Liver (tissue), 9 donors: ENCODE data around the gene NLGN3. TPM values are rescaled to one million over a fixed set of nuclear protein-coding genes. Genes with fewer than 3 reads are reported as not detected.

Source experiments
- DNase-seq: peaks from one replicate; pipeline ENCODE4 v3.0.0-alpha.2; 2017; ENCODE audit warnings: low spot score
- H3K27ac ChIP-seq, 2 donors: one replicate each; pipeline ENCODE4 v1.7.0; 2013; ENCODE audit warnings: inconsistent platforms in 2 of 2, low read length in 2 of 2, control low read depth in 1 of 2, low read depth in 1 of 2, mild to moderate bottlenecking in 1 of 2
- H3K27me3 ChIP-seq, 4 donors: one replicate each; pipeline versions ENCODE4 v1.6.1 to v1.7.0; 2013; ENCODE audit warnings: low read length in 3 of 4, inconsistent platforms in 1 of 4, mild to moderate bottlenecking in 1 of 4, moderate library complexity in 1 of 4; ENCODE audit not compliant: control insufficient read depth in 4 of 4, insufficient read depth in 4 of 4
- H3K36me3 ChIP-seq, 4 donors: one replicate each; pipeline versions ENCODE4 v1.6.1 to v1.7.0; 2013; ENCODE audit warnings: low read length in 3 of 4, mild to moderate bottlenecking in 3 of 4, low read depth in 1 of 4, moderate library complexity in 1 of 4; ENCODE audit not compliant: control insufficient read depth in 4 of 4, insufficient read depth in 3 of 4
- H3K4me1 ChIP-seq, 4 donors: one replicate each; pipeline versions ENCODE4 v1.6.1 to v1.7.0; 2013; ENCODE audit warnings: low read length in 3 of 4, mild to moderate bottlenecking in 3 of 4, moderate library complexity in 1 of 4; ENCODE audit not compliant: control insufficient read depth in 4 of 4, insufficient read depth in 4 of 4
- H3K4me3 ChIP-seq, 3 donors: one replicate each; pipeline versions ENCODE4 v1.6.1 to v1.7.0; 2013; ENCODE audit warnings: low read length in 3 of 3, control low read depth in 1 of 3, low read depth in 1 of 3, mild to moderate bottlenecking in 1 of 3
- H3K9ac ChIP-seq, 2 donors: one replicate each; pipeline ENCODE4 v1.7.0; 2013; ENCODE audit warnings: low read length in 2 of 2, mild to moderate bottlenecking in 2 of 2, moderate library complexity in 2 of 2, control low read depth in 1 of 2, low read depth in 1 of 2
- H3K9me3 ChIP-seq, 4 donors: one replicate each; pipeline versions ENCODE4 v1.6.1 to v1.7.0; 2013; ENCODE audit warnings: low read length in 3 of 4; ENCODE audit not compliant: control insufficient read depth in 4 of 4
- ATF3 ChIP-seq: IDR thresholded peaks from 2 replicates; pipeline ENCODE4 v1.6.1; 2016; ENCODE audit warnings: antibody characterized with exemption
- EGR1 ChIP-seq, 2 donors: IDR thresholded peaks; 2 replicates each; pipeline ENCODE4 v1.6.1; 2016 to 2018; ENCODE audit warnings: antibody characterized with exemption in 2 of 2, low read depth in 2 of 2
- FOXA1 ChIP-seq: IDR thresholded peaks from 2 replicates; pipeline ENCODE4 v1.6.1; 2016; ENCODE audit warnings: antibody characterized with exemption
- FOXA2 ChIP-seq: IDR thresholded peaks from 2 replicates; pipeline ENCODE4 v1.6.1; 2016; ENCODE audit warnings: antibody characterized with exemption
- GABPA ChIP-seq, 2 donors: IDR thresholded peaks in 1 of 2; conservative IDR thresholded peaks in 1 of 2; 2 replicates each; pipeline ENCODE4 v1.6.1; 2016; ENCODE audit warnings: antibody characterized with exemption in 2 of 2, mild to moderate bottlenecking in 1 of 2, moderate library complexity in 1 of 2
- HNF4A ChIP-seq, 2 donors: conservative IDR thresholded peaks; 2 replicates each; pipeline ENCODE4 v1.6.1; 2016; ENCODE audit warnings: antibody characterized with exemption in 2 of 2, mild to moderate bottlenecking in 2 of 2
- HNF4G ChIP-seq: IDR thresholded peaks from 2 replicates; pipeline ENCODE4 v1.6.1; 2016; ENCODE audit warnings: antibody characterized with exemption
- JUND ChIP-seq, 2 donors: IDR thresholded peaks; 2 replicates each; pipeline ENCODE4 v1.6.1; 2016; ENCODE audit warnings: antibody characterized with exemption in 2 of 2
- MAX ChIP-seq: IDR thresholded peaks from 2 replicates; pipeline ENCODE4 v1.6.1; 2016; ENCODE audit warnings: antibody characterized with exemption
- RAD21 ChIP-seq, 2 donors: IDR thresholded peaks; 2 replicates each; pipeline ENCODE4 v1.6.1; 2016; ENCODE audit warnings: antibody characterized with exemption in 2 of 2, mild to moderate bottlenecking in 2 of 2
- REST ChIP-seq: IDR thresholded peaks from 2 replicates; pipeline ENCODE4 v1.6.1; 2016; ENCODE audit warnings: antibody characterized with exemption, mild to moderate bottlenecking
- RXRA ChIP-seq, 2 donors: IDR thresholded peaks; 2 replicates each; pipeline ENCODE4 v1.6.1; 2017 to 2018; ENCODE audit warnings: antibody characterized with exemption in 2 of 2, mild to moderate bottlenecking in 1 of 2
- SP1 ChIP-seq: IDR thresholded peaks from 2 replicates; pipeline ENCODE4 v1.6.1; 2018; ENCODE audit warnings: antibody characterized with exemption, mild to moderate bottlenecking
- TAF1 ChIP-seq: conservative IDR thresholded peaks from 2 replicates; pipeline ENCODE4 v1.6.1; 2016; ENCODE audit warnings: antibody characterized with exemption, mild to moderate bottlenecking
- YY1 ChIP-seq: IDR thresholded peaks from 2 replicates; pipeline ENCODE4 v1.6.1; 2016; ENCODE audit warnings: antibody characterized with exemption, mild to moderate bottlenecking
- ZBTB33 ChIP-seq: IDR thresholded peaks from 2 replicates; pipeline ENCODE4 v1.6.1; 2016; ENCODE audit warnings: antibody characterized with exemption
- WGBS: extraction: QIAGEN DNeasy Blood & Tissue Kit; methylation state at CpG from one replicate; pipeline ENCODE4 v1.1.7; 2013; 5-methylcytosine and 5-hydroxymethylcytosine counted together
- polyA plus RNA-seq, 2 donors: library from polyadenylated mRNA; stranded (reverse) in 1 of 2; unstranded in 1 of 2; fragments of 200-250 nt in 1 of 2; fragments of >200 nt in 1 of 2; fragmentation: Nextera tagmentation in 1 of 2; extraction: Ambion mirVana in 1 of 2; gene quantifications; one replicate each; pipeline versions ENCODE4 v1.2.1 to v1.2.3, GENCODE V29; 2013 to 2015
- total RNA-seq, 2 donors: library from RNA; depleted of rRNA; stranded (reverse); fragments of >200 nt; gene quantifications; one replicate each; pipeline ENCODE4 v1.2.3, GENCODE V29; 2014
- donor health status: healthy.
- donor health status: healthy.
- donor health status: healthy.
- donor health status: healthy.
- donor health status: healthy.

Gene NLGN3
- total and polyA plus RNA-seq, 4 donors: 0.11 to 0.23 (median 0.15) TPM

GRCh38 chrX:71095033-71095432 is 49.6 kb upstream of the NLGN3 start:
- TF ChIP-seq GABPA (IDR thresholded peaks at IDR 0.05 in 1 of 2, conservative IDR thresholded peaks at IDR 0.05 in 1 of 2) (no peak), HNF4A (conservative IDR thresholded peaks at IDR 0.05) (no peak), FOXA1 (no peak), JUND (IDR thresholded peaks at IDR 0.05) (no peak), ZBTB33 (no peak), EGR1 (IDR thresholded peaks at IDR 0.05; ENCODE audit: low read depth in 2 of 2) (no peak), RAD21 (IDR thresholded peaks at IDR 0.05) (no peak)
- no peak for DNase-seq
- WGBS: 29% methylated on average over 6 of the region's 6 CpGs
- H3K36me3 ChIP-seq: no peaks in the 10 kb centered on the region
- H3K27me3 ChIP-seq: no peaks in the 10 kb centered on the region
- H3K4me1 ChIP-seq: peaks cover 4 to 16% (median 10%) of the 10 kb centered on the region in 4 donors
- H3K27ac ChIP-seq: no peak overlapping the region
- H3K9me3 ChIP-seq: no peaks in the 10 kb centered on the region
- H3K9ac ChIP-seq: peak overlapping the region; percentile 15 to 89
- peak overlapping the region; percentile 7 to 74 (median 66) for H3K4me3 ChIP-seq

GRCh38 chrX:71095555-71095980 is 49.1 kb upstream of the NLGN3 start, which contains the start of gene FOXO4:
FOXO4 (plus strand) TSS chrX:71095851; CDS start chrX:71096529, 678 bp downstream.
- H3K9ac ChIP-seq: peak within 1 kb of the TSS; percentile 30 to 89
- H3K4me3 ChIP-seq: peak within 1 kb of the TSS; percentile 66 to 81 (median 74)
- H3K9me3 ChIP-seq: no peaks in the 10 kb centered on the region
- peaks cover 4 to 16% (median 10%) of the 10 kb centered on the region in 4 donors for H3K4me1 ChIP-seq
- H3K36me3 ChIP-seq: no peaks in the 10 kb centered on the region
- H3K27me3 ChIP-seq: no peaks in the 10 kb centered on the region
- peak; percentile 85 for DNase-seq
- WGBS: under 1% methylated on average over 27 of the region's 29 CpGs
- H3K27ac ChIP-seq: peak within 1 kb of the TSS; percentile 31 to 35
- TF ChIP-seq ZBTB33 (no peak), YY1 (peak; percentile 22)

- peak overlapping the region; percentile 66 to 81 (median 68) for H3K4me3 ChIP-seq
- H3K27ac ChIP-seq: peak overlapping the region; percentile 31 to 35
- no peaks in the 10 kb centered on the region for H3K9me3 ChIP-seq
- no peaks in the 10 kb centered on the region for H3K36me3 ChIP-seq
- peaks cover 4 to 16% (median 10%) of the 10 kb centered on the region in 4 donors for H3K4me1 ChIP-seq
- H3K27me3 ChIP-seq: no peaks in the 10 kb centered on the region
- WGBS: under 1% methylated on average over 46 of the region's 46 CpGs
- no peak for DNase-seq
- H3K9ac ChIP-seq: peak overlapping the region; percentile 30 to 82
- TF ChIP-seq RXRA (IDR thresholded peaks at IDR 0.05) (no peak), HNF4A (conservative IDR thresholded peaks at IDR 0.05) (no peak), EGR1 (IDR thresholded peaks at IDR 0.05; ENCODE audit: low read depth in 2 of 2) (no peak), FOXA2 (no peak), REST (no peak), YY1 (no peak), ATF3 (no peak), GABPA (IDR thresholded peaks at IDR 0.05 in 1 of 2, conservative IDR thresholded peaks at IDR 0.05 in 1 of 2) (no peak), FOXA1 (no peak), RAD21 (IDR thresholded peaks at IDR 0.05) (no peak), HNF4G (no peak), TAF1 (no peak), MAX (no peak), SP1 (no peak)
Observed at GRCh38 chrX:71095981-71096759, 48.5 kb upstream of the NLGN3 start.
